Mammary epithelial cell (primary cell): ENCODE data around the gene ARID1B.

Source experiments
- EZH2 ChIP-seq: IDR thresholded peaks from 2 replicates; pipeline ENCODE4 v1.6.1; 2012; ENCODE audit warnings: low read length, inconsistent platforms, borderline replicate concordance
- TF ChIP-seq, protein P1 (sequence below), 2 donors: IDR thresholded peaks in 1 of 2; conservative IDR thresholded peaks in 1 of 2; 2 replicates each; pipeline ENCODE4 v1.5.1; 2011 to 2012; ENCODE audit warnings: inconsistent platforms in 2 of 2, low read length in 2 of 2, mild to moderate bottlenecking in 2 of 2, control low read depth in 1 of 2, low read depth in 1 of 2; ENCODE audit not compliant: insufficient read depth in 1 of 2; ENCODE audit errors: extremely low read depth in 1 of 2

DNA sequence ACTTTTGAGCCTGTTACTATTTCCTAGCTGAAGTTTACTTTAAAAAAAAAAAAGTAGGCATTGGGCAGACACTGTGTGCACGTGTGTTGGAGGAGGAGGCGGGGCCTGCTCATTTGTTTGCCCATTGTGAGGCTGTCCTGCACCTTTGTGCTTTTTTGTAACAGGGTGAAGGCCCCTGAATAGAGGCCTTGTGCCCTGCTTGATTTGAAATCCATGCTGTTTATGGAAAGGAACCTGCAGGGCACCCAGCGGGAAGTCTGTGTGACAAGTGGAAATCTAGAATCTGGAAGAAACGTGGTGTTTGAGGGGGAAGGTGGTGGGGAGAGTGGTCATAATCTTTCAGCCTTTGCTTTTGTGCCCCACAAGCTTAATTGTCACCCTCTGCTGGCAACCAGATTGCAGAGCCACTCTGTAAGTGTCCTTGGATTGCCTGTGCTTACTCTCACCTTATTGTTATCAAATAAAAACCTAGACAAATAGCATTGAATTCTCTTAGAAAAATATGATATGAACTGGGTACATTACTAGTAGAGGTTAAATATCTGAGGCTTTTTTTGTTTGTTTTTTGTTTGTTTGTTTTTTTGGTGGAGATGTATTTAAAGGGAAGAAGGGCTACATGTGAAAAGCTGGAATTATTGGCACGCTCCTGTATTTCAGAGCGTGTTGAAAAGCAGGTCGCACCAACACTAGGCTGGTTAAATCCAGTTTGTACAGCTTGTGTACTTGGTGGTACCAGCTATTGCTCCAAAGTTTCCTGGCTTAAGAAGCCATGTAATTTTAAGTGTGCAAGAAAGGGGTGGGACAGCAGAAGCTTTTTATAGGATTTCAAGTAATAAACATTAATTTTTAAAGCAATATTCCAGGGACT is 156.3 kb downstream of the ARID1B start:
- TF ChIP-seq, protein P1, sequence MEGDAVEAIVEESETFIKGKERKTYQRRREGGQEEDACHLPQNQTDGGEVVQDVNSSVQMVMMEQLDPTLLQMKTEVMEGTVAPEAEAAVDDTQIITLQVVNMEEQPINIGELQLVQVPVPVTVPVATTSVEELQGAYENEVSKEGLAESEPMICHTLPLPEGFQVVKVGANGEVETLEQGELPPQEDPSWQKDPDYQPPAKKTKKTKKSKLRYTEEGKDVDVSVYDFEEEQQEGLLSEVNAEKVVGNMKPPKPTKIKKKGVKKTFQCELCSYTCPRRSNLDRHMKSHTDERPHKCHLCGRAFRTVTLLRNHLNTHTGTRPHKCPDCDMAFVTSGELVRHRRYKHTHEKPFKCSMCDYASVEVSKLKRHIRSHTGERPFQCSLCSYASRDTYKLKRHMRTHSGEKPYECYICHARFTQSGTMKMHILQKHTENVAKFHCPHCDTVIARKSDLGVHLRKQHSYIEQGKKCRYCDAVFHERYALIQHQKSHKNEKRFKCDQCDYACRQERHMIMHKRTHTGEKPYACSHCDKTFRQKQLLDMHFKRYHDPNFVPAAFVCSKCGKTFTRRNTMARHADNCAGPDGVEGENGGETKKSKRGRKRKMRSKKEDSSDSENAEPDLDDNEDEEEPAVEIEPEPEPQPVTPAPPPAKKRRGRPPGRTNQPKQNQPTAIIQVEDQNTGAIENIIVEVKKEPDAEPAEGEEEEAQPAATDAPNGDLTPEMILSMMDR (conservative IDR thresholded peaks at IDR 0.05 in 1 of 2, IDR thresholded peaks at IDR 0.05 in 1 of 2; ENCODE audit: extremely low read depth in 1 of 2, insufficient read depth in 1 of 2, low read depth in 1 of 2, low read length in 2 of 2) = no peak
- no peak for TF ChIP-seq EZH2
